HFF-Myc (cell line): ENCODE measurements around the gene CDH26.

Experiments used
- DNase-seq: peaks from one replicate; pipeline ENCODE4 v3.0.0-alpha.2; 2011; ENCODE audit warnings: low read depth; ENCODE audit errors: extremely low read depth
- H3K4me3 ChIP-seq: replicated peaks from 2 replicates; pipeline ENCODE4 v1.5.1; 2011; ENCODE audit warnings: low read depth, mild to moderate bottlenecking, control low read depth, low read length
- TF ChIP-seq, protein P1 (sequence below): IDR thresholded peaks from 2 replicates; pipeline ENCODE4 v1.5.1; 2012; ENCODE audit warnings: mild to moderate bottlenecking, low read depth, low read length, control low read depth; ENCODE audit errors: missing control alignments

CDH26 gene

DNA sequence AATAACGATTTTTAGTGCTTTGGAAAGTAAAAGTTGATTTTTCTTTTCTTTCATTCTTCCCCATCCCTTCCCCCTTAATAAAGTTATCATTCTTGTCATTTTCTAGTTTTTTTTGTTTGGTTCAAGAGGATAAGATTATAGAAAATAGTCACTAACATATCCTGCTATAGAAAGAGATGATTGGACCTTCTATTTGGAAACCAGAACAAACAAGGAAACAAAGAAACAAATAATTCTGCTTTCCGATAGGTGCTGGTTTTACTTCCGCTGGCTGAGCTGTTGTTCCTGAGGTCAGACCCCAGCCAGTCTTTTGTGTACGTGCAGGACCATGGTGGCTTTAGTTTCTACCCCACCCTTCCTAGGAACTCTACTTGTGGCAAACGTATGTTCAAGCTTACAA is at the start of gene CDH26:
TSS of gene CDH26 (plus strand) at position 301 of the 400 bp plus-strand sequence. CDS start 304 bp downstream, outside the sequence.
- no peak for DNase-seq
- H3K4me3 ChIP-seq = no peak within 1 kb of the TSS
- TF ChIP-seq, protein P1, sequence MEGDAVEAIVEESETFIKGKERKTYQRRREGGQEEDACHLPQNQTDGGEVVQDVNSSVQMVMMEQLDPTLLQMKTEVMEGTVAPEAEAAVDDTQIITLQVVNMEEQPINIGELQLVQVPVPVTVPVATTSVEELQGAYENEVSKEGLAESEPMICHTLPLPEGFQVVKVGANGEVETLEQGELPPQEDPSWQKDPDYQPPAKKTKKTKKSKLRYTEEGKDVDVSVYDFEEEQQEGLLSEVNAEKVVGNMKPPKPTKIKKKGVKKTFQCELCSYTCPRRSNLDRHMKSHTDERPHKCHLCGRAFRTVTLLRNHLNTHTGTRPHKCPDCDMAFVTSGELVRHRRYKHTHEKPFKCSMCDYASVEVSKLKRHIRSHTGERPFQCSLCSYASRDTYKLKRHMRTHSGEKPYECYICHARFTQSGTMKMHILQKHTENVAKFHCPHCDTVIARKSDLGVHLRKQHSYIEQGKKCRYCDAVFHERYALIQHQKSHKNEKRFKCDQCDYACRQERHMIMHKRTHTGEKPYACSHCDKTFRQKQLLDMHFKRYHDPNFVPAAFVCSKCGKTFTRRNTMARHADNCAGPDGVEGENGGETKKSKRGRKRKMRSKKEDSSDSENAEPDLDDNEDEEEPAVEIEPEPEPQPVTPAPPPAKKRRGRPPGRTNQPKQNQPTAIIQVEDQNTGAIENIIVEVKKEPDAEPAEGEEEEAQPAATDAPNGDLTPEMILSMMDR = no peak

DNA sequence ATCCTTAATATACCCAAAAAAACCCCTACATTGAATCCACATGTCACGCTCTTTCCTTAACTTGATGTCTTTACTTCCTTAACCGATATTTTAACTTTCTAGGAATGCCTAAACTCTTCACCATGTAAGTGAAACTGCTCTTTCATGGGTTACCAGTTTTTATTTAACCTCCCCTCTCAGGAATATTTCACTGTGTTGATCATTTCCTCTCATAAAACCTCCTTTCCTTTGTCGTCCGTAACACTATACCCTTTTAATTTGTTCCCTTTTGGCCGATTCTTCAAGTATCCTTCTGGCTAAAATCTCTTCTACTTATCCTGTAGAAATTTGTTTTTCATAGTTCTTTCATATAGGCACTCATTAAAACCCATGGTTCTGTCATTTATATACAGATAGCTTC is 49.4 kb upstream of the CDH26 start:
- H3K4me3 ChIP-seq = no peak overlapping the region
- DNase-seq = no peak
- TF ChIP-seq, protein P1 = no peak

DNA sequence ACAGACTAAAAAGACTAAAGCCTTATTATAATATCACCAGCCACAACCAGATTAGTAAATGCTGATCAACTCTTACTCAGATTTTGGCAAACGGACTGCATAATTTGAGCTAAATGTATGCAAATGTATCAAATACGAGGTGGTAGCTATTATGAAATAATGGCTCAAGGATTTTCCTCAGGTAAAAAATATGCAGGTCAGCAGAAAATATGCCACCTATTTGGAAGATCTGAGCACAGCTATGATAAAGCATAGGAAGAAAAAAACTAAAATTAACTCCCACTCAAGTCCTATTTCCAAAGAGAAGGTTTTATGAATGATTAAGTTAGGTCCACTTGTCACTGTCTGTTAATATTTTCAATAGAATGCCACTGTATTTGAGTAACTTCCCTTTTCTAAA is 47.2 kb upstream of the CDH26 start:
- TF ChIP-seq, protein P1 = no peak
- no peak for DNase-seq
- H3K4me3 ChIP-seq = no peak overlapping the region

GRCh38 chr20:59912609-59913008 is 45.6 kb upstream of the CDH26 start:
- H3K4me3 ChIP-seq = no peak overlapping the region
- no peak for DNase-seq
- TF ChIP-seq, protein P1 = no peak

DNA sequence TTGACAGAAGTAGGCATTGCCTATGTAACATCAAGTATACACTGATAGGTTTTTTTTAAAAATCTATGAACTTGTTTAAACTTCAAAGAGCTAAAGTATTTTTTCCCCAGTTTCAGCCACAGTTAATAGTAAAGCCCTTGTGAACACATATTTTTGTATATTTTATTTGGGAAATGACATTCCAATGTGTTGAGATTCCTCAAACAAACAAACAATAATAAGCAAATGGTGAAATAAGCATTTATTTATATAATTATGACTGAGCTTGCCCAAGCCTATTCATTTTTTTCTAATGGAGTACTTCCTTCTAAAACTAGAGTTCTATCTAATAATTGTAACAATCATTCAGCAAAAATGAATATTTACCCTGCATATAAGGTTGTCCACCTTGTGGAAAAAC is 37.3 kb upstream of the CDH26 start:
- no peak overlapping the region for H3K4me3 ChIP-seq
- no peak for DNase-seq
- TF ChIP-seq, protein P1 = no peak

DNA sequence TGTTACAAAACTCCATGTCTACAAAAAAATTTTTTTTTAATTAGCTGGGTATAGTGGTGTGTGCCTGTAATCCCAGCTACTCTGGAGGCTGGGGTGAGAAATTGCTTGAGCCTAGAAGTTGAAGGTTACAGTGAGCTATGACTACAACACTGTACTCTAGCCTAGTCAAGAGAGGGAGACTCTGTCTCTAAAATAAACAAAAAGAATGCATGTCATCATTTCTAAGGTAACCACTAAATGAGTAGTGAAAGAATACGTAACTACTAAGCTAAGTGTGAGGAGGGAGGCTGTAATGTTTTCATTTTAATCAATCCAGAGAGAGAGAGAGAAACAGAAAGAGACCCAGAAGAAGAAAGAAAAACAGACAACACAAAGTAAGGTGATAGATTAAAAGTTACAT is 34.7 kb upstream of the CDH26 start:
- TF ChIP-seq, protein P1 = no peak
- H3K4me3 ChIP-seq = no peak overlapping the region
- no peak for DNase-seq

DNA sequence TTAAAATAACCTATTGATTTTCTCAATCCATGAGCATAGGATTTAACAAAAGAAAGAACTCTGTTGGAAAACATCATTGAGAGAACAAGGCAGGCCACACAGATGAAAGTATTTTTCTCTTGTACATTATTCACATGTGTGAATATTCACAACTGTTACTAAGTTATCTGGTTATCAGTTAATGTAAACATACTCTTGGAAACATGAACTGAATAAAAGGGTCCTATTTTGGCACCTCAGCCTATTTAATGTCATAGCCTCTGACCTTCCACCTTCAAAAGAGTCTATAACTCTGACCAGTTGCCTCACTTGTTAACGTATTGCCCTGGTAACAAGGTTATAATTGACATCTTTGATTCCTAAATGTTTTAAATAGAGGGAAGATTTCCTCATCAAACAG is 32.9 kb upstream of the CDH26 start:
- no peak overlapping the region for H3K4me3 ChIP-seq
- TF ChIP-seq, protein P1 = no peak
- DNase-seq = no peak
